Activated CD4-positive, alpha-beta memory T cell treated with anti-CD3 and anti-CD28 coated beads for 36 hours (primary cell): ENCODE results near the gene NRCAM. TPM values are rescaled to one million over a fixed set of nuclear protein-coding genes. Genes with fewer than 3 reads are reported as not detected.

ENCODE experiments used
- CTCF ChIA-PET: fragments of 350-600 bp; sonication (Branson Sonifier 250); formaldehyde crosslinking; loops from one replicate; lab custom pipeline; 2021; ENCODE audit warnings: antibody characterized with exemption, inconsistent platforms; lab: Charles Lee
- POLR2A ChIA-PET: fragments of 350-600 bp; sonication (Branson Sonifier 250); formaldehyde crosslinking; loops from one replicate; lab custom pipeline; 2021; ENCODE audit warnings: antibody characterized with exemption; lab: Charles Lee
- DNase-seq: peaks from one replicate; pipeline ENCODE4 v3.0.0-alpha.2; 2020
- H3K27ac Mint-ChIP-seq: one replicate; pipeline ENCODE4 v1.8.0; 2021; ENCODE audit warnings: mixed read lengths
- H3K27me3 Mint-ChIP-seq: one replicate; pipeline ENCODE4 v1.8.0; 2021; ENCODE audit warnings: mixed read lengths
- H3K36me3 Mint-ChIP-seq: one replicate; pipeline ENCODE4 v1.8.0; 2021; ENCODE audit warnings: mixed read lengths
- H3K4me1 Mint-ChIP-seq: one replicate; pipeline ENCODE4 v1.8.0; 2021; ENCODE audit warnings: low read depth, mixed read lengths
- H3K4me3 Mint-ChIP-seq: one replicate; pipeline ENCODE4 v1.8.0; 2021; ENCODE audit warnings: mild to moderate bottlenecking, mixed read lengths
- H3K9me3 Mint-ChIP-seq: one replicate; pipeline ENCODE4 v1.8.0; 2021; ENCODE audit warnings: mixed read lengths
- intact Hi-C: fragments of 100-400 bp; cut with micrococcal nuclease; formaldehyde crosslinking; loops from one replicate; pipeline ENCODE4 v1.15.1; 2023
- total RNA-seq, 2 experiments: library from RNA; stranded (reverse); gene quantifications; one replicate each; pipeline ENCODE4 v1.2.3, GENCODE V29; 2021

Gene NRCAM
- total RNA-seq, 2 experiments from 2014 or later, result 0.14 TPM; not detected in 1

DNA sequence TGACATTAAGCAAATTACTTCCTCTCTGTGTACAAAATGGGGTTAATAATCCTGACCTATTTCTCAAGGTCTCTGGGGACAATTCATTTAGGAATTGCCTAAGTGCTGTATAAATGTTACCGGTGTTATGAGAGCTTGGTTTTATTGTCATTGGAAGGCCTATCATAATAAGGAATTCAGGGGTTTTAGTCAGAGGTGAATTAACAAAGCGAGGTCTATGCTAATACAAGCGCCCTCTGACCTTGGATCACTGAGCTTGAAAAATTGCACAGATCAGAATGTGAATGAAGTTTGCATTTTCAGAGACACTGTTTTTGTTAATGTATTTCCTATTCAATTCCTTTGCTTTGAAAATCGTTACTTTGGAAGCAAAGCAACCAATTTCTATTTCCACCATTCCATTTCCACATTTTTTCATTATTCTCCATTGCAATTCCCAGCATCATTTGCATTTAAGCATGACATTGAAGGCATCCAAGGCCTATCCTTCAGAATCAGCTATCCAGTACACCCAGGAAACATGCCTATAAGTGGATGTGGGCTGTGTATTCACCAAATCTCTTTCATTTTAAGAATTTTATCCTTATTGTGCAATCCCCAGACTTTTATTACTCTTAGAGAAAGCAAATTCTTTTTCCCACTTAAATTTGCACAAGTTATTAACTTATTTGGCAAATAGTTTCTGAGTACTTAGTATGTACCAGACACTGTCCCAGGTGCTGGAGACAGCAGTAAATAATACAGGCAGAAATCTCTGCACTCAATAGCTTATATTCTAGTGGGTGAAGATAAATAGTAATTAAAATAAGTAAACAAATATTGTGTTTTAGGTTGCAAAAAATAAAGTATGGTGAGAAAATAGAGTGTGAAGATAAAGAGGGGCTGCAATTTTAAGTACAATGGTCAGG, 133.1 kb downstream of the NRCAM start:
- intact Hi-C loops, result no loop called here
- peaks cover 2% of the 10 kb centered on the region for H3K27me3 Mint-ChIP-seq
- no peaks in the 10 kb centered on the region for H3K9me3 Mint-ChIP-seq
- ChIA-PET POLR2A (no interaction called here), CTCF (no interaction called here)
- H3K4me1 Mint-ChIP-seq, result no peaks in the 10 kb centered on the region
- no peak overlapping the region for H3K4me3 Mint-ChIP-seq
- no peaks in the 10 kb centered on the region for H3K36me3 Mint-ChIP-seq
- no peak for DNase-seq
- H3K27ac Mint-ChIP-seq, result no peak overlapping the region

DNA sequence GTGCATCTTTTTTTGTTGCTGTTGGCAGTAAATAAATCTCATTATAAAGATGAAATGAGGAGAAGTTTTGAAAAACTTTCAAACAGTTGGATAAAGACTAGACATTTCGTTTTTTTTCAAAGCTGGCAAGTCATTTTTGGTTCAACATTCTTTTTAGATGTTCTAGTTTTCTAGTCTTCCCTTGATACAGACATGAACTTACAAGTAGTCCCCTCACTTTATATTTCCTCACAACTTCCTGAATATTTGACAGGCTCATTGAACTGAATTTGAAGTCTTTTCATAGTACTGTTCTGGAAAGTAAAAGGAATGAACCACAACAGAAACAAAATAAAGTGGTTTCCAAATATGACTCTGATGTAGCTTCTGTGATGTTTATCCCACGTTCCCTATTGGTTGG, 134.2 kb downstream of the NRCAM start:
- Mint-ChIP-seq H3K4me3 (no peak overlapping the region), H3K9me3 (no peaks in the 10 kb centered on the region), H3K27ac (no peak overlapping the region), H3K36me3 (no peaks in the 10 kb centered on the region), H3K27me3 (peaks cover 2% of the 10 kb centered on the region), H3K4me1 (no peaks in the 10 kb centered on the region)
- intact Hi-C loops, result no loop called here
- ChIA-PET POLR2A (no interaction called here), CTCF (no interaction called here)
- DNase-seq, result no peak

DNA sequence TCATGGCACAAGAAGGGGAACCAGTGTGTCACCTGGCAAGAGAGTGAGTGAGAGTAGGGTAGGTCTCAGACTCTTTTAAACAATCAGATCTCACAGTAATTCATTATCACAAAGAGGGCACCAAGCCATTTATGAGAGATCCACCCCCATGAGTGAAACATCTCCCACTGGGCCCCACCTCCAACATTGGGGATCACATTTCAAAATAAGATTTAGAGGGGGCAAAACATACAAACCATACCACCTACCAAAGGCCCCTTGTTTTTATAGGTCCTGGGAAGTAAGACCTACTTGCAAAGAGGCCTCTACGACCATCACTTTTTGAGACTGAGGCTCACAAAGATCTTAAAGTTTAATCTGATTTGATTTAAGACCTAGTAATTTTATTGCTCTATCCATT, 134.9 kb downstream of the NRCAM start:
- DNase-seq, result no peak
- no peaks in the 10 kb centered on the region for H3K4me1 Mint-ChIP-seq
- no peaks in the 10 kb centered on the region for H3K9me3 Mint-ChIP-seq
- CTCF ChIA-PET, result no interaction called here
- POLR2A ChIA-PET, result no interaction called here
- no peaks in the 10 kb centered on the region for H3K36me3 Mint-ChIP-seq
- intact Hi-C loops, result no loop called here
- peaks cover 2% of the 10 kb centered on the region for H3K27me3 Mint-ChIP-seq
- no peak overlapping the region for H3K4me3 Mint-ChIP-seq
- no peak overlapping the region for H3K27ac Mint-ChIP-seq

DNA sequence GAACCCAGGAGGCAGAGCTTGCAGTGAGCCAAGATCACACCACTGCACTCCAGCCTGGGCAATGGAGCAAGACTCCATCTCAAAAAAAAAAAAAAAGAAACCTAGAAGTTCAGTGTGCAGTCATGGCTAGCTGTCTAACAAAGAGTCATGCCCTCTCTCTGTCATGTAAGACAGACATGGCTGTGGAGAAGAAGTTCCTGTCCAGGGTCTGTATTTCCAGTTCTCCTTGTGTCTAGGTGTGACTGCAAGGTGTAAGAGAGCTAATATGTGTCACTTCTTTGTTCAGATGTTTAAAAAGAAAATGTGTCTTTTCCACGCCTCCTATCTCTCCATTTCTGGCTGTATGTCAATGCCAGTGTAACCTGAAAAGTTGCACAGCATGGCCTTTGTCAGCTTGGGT, 139.5 kb downstream of the NRCAM start:
- POLR2A ChIA-PET, result no interaction called here
- peaks cover 3% of the 10 kb centered on the region for H3K4me1 Mint-ChIP-seq
- H3K27me3 Mint-ChIP-seq, result peaks cover 2% of the 10 kb centered on the region
- intact Hi-C loops, result no loop called here
- CTCF ChIA-PET, result no interaction called here
- peaks cover 3% of the 10 kb centered on the region for H3K9me3 Mint-ChIP-seq
- no peaks in the 10 kb centered on the region for H3K36me3 Mint-ChIP-seq
- DNase-seq, result no peak
- no peak overlapping the region for H3K27ac Mint-ChIP-seq
- no peak overlapping the region for H3K4me3 Mint-ChIP-seq

DNA sequence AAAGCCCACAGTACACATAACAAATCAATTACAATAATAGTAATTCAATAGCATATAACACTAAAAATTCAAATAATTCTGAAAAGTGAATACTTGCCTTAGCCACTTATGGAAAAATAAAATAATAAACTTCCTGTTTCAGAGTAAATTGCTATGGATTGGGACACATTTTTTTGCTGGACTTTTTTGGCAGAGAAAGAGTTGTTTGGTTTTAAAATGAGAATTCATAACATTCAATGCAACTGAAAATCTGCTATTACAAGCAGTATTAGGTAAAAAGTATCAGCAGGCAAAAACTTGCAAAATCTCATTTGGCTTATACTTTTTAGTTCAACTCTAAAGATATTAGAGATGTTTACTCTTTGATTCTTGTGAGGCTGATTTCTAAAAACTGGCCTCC, 141.7 kb downstream of the NRCAM start:
- no peak overlapping the region for H3K27ac Mint-ChIP-seq
- peaks cover 2% of the 10 kb centered on the region for H3K27me3 Mint-ChIP-seq

DNA sequence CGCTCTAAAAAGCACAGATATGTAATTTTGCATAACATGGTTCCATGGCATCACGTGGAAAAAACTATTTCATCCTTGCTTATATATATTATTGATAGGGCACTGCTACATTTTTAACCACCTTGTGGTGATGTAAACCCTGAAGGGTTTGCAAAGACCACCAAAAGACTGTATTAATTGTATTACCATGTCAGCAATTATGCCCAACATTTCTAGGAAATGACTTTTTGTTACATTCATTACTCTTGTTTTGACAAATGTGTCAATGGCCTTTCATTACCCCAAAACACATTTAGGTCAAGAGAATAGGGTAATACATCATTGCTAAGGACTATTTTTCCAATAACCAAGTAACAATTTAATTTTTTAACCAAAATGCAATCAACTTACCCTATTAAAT, 142.2 kb downstream of the NRCAM start:
- no peak for DNase-seq
- Mint-ChIP-seq H3K4me1 (peaks cover 4% of the 10 kb centered on the region), H3K27ac (no peak overlapping the region), H3K9me3 (peaks cover 3% of the 10 kb centered on the region), H3K4me3 (no peak overlapping the region), H3K27me3 (peaks cover 2% of the 10 kb centered on the region), H3K36me3 (no peaks in the 10 kb centered on the region)
- POLR2A ChIA-PET, result no interaction called here
- CTCF ChIA-PET, result no interaction called here
- intact Hi-C loops, result loop anchor here (5.0 kb wide), 1 partner anchor 103 kb away; no protein-coding TSS in a partner anchor

More for the DNA sequence above, 141.7 kb downstream of the NRCAM start:
- peaks cover 4% of the 10 kb centered on the region for H3K4me1 Mint-ChIP-seq
- POLR2A ChIA-PET, result no interaction called here
- no peak overlapping the region for H3K4me3 Mint-ChIP-seq
- intact Hi-C loops, result loop anchor here (5.0 kb wide), 1 partner anchor 103 kb away; no protein-coding TSS in a partner anchor
- no peaks in the 10 kb centered on the region for H3K36me3 Mint-ChIP-seq
- CTCF ChIA-PET, result no interaction called here
- no peak for DNase-seq
- peaks cover 3% of the 10 kb centered on the region for H3K9me3 Mint-ChIP-seq

DNA sequence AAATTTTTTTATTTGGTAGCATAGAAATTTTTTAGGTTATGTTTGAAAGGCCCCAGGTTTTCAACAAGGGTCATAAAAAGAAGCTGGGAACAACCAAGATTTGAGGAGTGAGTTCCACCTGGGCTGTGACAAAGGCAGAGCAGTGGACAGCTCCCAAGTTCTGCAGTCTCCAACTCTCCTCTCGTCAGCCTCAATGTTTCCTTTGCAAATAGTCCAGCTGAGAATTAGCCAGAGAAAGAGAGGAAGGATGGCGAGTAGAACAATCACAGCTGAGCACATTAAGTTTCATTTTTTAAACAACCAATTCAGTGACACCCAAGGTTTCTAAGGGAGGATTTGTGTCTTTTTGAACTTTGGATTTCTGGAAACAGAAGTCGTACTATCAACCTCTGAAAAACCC, 143.2 kb downstream of the NRCAM start:
- intact Hi-C loops, result loop anchor here (5.0 kb wide), 1 partner anchor 104 kb away; no protein-coding TSS in a partner anchor
- DNase-seq, result no peak
- Mint-ChIP-seq H3K27ac (no peak overlapping the region), H3K9me3 (peaks cover 3% of the 10 kb centered on the region), H3K36me3 (no peaks in the 10 kb centered on the region), H3K4me1 (peaks cover 4% of the 10 kb centered on the region), H3K27me3 (peaks cover 2% of the 10 kb centered on the region), H3K4me3 (no peak overlapping the region)
- ChIA-PET CTCF (no interaction called here), POLR2A (no interaction called here)

DNA sequence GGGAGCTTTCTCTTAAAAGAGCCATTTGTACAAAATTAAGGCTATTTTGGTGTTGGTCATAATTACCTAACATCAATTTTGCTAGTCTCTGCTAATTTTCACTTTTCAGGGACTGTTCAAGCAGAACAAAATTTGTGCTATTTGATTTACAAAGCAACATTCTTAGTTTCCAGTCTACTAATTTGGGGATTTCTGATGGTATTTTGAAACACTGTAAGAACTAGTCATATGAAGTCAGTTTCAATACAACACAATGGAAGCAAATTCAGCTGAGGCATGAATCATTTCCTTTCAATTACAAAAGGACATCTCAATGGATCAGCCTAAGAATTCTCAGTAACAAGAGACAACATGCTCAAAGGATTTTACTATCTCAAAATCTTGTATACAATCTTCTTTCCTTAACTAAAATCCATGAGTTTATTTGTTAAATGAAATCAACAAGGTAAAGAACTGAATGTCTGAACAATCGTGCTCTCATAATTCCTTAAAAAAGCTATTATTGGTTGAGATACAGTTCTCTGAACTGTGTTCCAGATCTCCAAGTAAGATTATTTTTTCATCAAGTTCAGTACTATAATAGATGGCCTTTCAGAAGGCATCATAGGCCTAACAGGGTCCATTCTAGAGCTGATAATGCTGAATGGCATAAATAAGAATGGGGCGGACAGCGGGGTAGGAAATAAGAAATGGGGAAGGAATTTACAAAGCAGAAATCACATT, 144.6 kb downstream of the NRCAM start:
- intact Hi-C loops, result loop anchor here (5.0 kb wide), 1 partner anchor 106 kb away; no protein-coding TSS in a partner anchor
- Mint-ChIP-seq H3K4me3 (no peak overlapping the region), H3K9me3 (peaks cover 3% of the 10 kb centered on the region), H3K27ac (no peak overlapping the region), H3K27me3 (peaks cover 2% of the 10 kb centered on the region), H3K4me1 (peaks cover 4% of the 10 kb centered on the region), H3K36me3 (no peaks in the 10 kb centered on the region)
- CTCF ChIA-PET, result no interaction called here
- DNase-seq, result no peak
- POLR2A ChIA-PET, result no interaction called here

DNA sequence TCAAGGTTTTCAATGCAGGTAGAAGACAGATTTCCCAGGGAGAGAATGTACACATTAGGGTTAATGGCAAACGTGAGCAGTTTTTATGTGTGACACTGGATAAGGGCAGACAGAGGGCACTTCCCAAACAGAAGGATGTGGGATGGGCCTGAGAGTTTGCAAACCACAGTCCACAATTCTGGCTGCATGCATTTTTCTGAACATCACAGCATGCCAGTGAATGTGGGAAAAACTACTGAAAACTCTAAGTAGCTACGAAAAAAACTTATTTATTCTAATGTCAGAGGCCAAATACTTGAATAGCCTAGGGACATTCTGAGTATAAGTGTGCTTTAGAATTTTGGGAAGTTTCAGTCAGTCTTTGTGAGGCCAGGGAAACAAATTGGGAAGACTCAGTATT, 145.9 kb downstream of the NRCAM start:
- peaks cover 4% of the 10 kb centered on the region for H3K4me1 Mint-ChIP-seq
- POLR2A ChIA-PET, result no interaction called here
- no peaks in the 10 kb centered on the region for H3K9me3 Mint-ChIP-seq
- CTCF ChIA-PET, result no interaction called here
- intact Hi-C loops, result loop anchor here (5.0 kb wide), 1 partner anchor 107 kb away; no protein-coding TSS in a partner anchor
- no peak overlapping the region for H3K4me3 Mint-ChIP-seq
- no peak for DNase-seq
- H3K27ac Mint-ChIP-seq, result no peak overlapping the region
- no peaks in the 10 kb centered on the region for H3K36me3 Mint-ChIP-seq
- H3K27me3 Mint-ChIP-seq, result peaks cover 4% of the 10 kb centered on the region

DNA sequence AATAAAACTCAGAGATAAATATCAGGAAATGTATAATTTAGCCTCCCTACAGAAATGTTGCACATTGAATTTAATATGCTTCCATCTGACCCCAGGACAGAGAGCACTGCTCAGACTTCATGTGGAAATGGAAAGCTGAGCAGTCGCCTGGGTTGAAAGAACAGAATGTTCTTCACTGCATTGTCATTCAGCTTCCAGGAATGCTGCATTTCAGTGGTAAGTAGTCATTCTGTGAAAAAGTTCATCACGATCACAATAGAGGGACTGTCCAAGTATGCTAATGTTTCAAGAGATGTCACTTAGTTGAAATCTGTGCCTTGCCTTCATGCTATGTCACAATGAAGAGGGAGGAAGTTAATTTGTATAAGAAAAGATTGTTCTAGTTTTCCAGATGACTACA, 147.3 kb downstream of the NRCAM start:
- H3K27ac Mint-ChIP-seq, result no peak overlapping the region
- intact Hi-C loops, result no loop called here
- no peak for DNase-seq
- H3K36me3 Mint-ChIP-seq, result no peaks in the 10 kb centered on the region
- ChIA-PET CTCF (no interaction called here), POLR2A (no interaction called here)
- peaks cover 4% of the 10 kb centered on the region for H3K4me1 Mint-ChIP-seq
- no peak overlapping the region for H3K4me3 Mint-ChIP-seq
- H3K27me3 Mint-ChIP-seq, result peaks cover 4% of the 10 kb centered on the region
- H3K9me3 Mint-ChIP-seq, result no peaks in the 10 kb centered on the region

DNA sequence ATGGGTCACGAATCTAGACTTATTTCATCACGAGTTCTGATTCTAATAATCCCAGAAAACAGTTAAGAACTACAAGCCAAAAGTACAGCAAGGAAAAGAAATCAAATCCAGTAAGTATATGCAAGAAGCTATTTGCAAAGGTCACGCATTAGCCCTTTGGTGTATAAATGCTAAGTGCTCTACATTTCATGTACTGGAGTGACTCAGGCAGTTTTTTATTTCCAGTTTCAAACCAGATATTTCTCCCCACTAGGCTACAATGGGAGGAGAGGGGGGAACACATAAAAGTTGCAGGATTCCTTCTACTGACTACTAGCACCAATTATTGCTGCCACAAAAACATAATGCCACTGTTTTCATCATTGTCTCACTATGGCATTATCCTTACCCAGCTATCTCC, 148.0 kb downstream of the NRCAM start:
- peaks cover 4% of the 10 kb centered on the region for H3K27me3 Mint-ChIP-seq
- ChIA-PET CTCF (no interaction called here), POLR2A (no interaction called here)
- intact Hi-C loops, result no loop called here
- no peaks in the 10 kb centered on the region for H3K9me3 Mint-ChIP-seq
- DNase-seq, result no peak
- no peaks in the 10 kb centered on the region for H3K36me3 Mint-ChIP-seq
- H3K4me1 Mint-ChIP-seq, result peaks cover 4% of the 10 kb centered on the region
- no peak overlapping the region for H3K4me3 Mint-ChIP-seq
- no peak overlapping the region for H3K27ac Mint-ChIP-seq

DNA sequence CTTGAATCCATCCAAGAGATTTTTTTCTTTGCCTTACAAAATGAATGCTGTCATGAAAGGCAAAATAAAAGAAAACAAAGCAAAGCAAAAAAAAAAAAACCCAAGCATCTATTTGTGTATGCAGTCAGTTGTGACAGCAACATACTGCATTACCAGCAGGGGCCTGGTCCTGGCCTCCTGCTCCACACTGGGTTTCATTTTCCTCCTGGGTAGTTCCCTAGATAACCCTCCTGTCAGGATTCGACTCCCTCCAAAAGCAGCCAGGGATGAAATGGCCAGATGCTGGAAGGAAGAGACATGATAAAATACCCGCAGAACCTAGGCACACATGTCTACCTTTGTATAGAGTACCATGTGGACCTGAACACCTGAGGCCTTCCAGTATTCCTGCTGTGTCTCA, 148.6 kb downstream of the NRCAM start:
- H3K36me3 Mint-ChIP-seq, result no peaks in the 10 kb centered on the region
- H3K27ac Mint-ChIP-seq, result no peak overlapping the region
- H3K9me3 Mint-ChIP-seq, result no peaks in the 10 kb centered on the region
- POLR2A ChIA-PET, result no interaction called here
- CTCF ChIA-PET, result no interaction called here
- peaks cover 4% of the 10 kb centered on the region for H3K27me3 Mint-ChIP-seq
- no peak for DNase-seq
- peaks cover 4% of the 10 kb centered on the region for H3K4me1 Mint-ChIP-seq
- no peak overlapping the region for H3K4me3 Mint-ChIP-seq
- intact Hi-C loops, result no loop called here
